ENCODE results near the gene PPM1M. TPM values are rescaled to one million over a fixed set of nuclear protein-coding genes. Genes with fewer than 3 reads are reported as not detected.
A peak's percentile ranks its signal among the peaks of the same experiment; 100 is the strongest.

The PPM1M gene
- total and polyA plus RNA-seq, 10 of the 15 experiments (the other 5 are each of a cell fraction or from before 2014, with no cell fraction given) = 7.3 to 24.8 (median 15.8) TPM

DNA sequence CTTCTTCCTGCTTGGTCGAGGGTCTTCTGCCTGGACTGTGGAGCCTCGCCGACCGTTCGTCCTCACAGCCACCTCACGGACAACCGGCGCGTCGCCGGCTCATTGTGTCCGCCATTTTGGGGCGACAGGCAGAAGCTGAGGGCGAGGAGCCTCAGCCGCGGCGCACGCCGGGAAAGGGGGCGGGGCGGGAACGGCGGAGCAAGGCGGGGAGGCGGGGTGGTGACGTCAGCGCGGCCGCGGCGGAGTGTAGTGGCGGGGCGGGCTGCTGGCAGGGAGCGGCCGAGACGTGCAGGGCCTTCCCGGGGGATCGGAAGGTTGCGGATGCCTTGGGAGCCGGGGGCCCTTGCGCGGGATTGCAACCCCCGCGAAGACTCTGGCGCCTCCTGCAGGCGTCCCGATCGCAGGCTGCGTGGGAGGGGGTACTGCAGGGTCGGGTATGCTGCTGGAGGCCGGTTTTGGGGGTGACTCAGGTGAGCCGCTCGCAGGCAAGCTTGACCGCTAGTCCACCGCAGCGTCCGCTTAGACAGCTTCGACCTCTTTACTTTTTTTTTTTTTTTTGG, 33.0 kb downstream of the PPM1M start, which contains the start of gene WDR82 (continued):
- TF ChIP-seq PML (IDR thresholded peaks at IDR 0.05; ENCODE audit: low read length) = peak; percentile 87
- peak; percentile 59 for TF ChIP-seq GATAD2B (conservative IDR thresholded peaks at IDR 0.05; ENCODE audit: low read depth)
- TF ChIP-seq TCF3 (IDR thresholded peaks at IDR 0.05; ENCODE audit: borderline replicate concordance, insufficient read depth, low read depth, low read length) = peak; percentile 44; the same call in 1 of the 2 replicates
- TF ChIP-seq SP1 (IDR thresholded peaks at IDR 0.05; ENCODE audit: low read depth, low read length) = no peak
- no peak for TF ChIP-seq SMARCA5 (IDR thresholded peaks at IDR 0.05)
- TF ChIP-seq PAX5 (IDR thresholded peaks at IDR 0.05; ENCODE audit: borderline replicate concordance, low read depth, low read length) = no peak
- no peak for TF ChIP-seq EZH2 (IDR thresholded peaks at IDR 0.05; ENCODE audit: borderline replicate concordance, control insufficient read depth, low read depth, low read length)
- 0 out of 2 replicates have a peak, but pooled peaks have one; percentile 6 for TF ChIP-seq ZNF24 (IDR thresholded peaks at IDR 0.05)
- TF ChIP-seq SIN3A (IDR thresholded peaks at IDR 0.05; ENCODE audit: low read depth, low read length) = 0 out of 2 replicates have a peak, but pooled peaks have one; percentile 71
- TF ChIP-seq BACH1 (IDR thresholded peaks at IDR 0.05; ENCODE audit: borderline replicate concordance) = peak; percentile 42; the same call in 1 of the 2 replicates
- TF ChIP-seq TARDBP (IDR thresholded peaks at IDR 0.05; ENCODE audit: borderline replicate concordance) = no peak
- no peak for TF ChIP-seq CEBPB (IDR thresholded peaks at IDR 0.05; ENCODE audit: borderline replicate concordance in 1 of 2, low read depth in 2 of 2, low read length in 2 of 2)
- TF ChIP-seq BRCA1 (IDR thresholded peaks at IDR 0.05; ENCODE audit: low read depth, low read length) = no peak
- peak; percentile 97 for TF ChIP-seq YY1 (IDR thresholded peaks at IDR 0.05; ENCODE audit: low read depth, low read length)
- TF ChIP-seq MTA2 (IDR thresholded peaks at IDR 0.05; ENCODE audit: low read depth) = no peak
- TF ChIP-seq, protein P1, sequence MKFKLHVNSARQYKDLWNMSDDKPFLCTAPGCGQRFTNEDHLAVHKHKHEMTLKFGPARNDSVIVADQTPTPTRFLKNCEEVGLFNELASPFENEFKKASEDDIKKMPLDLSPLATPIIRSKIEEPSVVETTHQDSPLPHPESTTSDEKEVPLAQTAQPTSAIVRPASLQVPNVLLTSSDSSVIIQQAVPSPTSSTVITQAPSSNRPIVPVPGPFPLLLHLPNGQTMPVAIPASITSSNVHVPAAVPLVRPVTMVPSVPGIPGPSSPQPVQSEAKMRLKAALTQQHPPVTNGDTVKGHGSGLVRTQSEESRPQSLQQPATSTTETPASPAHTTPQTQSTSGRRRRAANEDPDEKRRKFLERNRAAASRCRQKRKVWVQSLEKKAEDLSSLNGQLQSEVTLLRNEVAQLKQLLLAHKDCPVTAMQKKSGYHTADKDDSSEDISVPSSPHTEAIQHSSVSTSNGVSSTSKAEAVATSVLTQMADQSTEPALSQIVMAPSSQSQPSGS (IDR thresholded peaks at IDR 0.05; ENCODE audit: low read length) = no peak
- TF ChIP-seq, protein P2, sequence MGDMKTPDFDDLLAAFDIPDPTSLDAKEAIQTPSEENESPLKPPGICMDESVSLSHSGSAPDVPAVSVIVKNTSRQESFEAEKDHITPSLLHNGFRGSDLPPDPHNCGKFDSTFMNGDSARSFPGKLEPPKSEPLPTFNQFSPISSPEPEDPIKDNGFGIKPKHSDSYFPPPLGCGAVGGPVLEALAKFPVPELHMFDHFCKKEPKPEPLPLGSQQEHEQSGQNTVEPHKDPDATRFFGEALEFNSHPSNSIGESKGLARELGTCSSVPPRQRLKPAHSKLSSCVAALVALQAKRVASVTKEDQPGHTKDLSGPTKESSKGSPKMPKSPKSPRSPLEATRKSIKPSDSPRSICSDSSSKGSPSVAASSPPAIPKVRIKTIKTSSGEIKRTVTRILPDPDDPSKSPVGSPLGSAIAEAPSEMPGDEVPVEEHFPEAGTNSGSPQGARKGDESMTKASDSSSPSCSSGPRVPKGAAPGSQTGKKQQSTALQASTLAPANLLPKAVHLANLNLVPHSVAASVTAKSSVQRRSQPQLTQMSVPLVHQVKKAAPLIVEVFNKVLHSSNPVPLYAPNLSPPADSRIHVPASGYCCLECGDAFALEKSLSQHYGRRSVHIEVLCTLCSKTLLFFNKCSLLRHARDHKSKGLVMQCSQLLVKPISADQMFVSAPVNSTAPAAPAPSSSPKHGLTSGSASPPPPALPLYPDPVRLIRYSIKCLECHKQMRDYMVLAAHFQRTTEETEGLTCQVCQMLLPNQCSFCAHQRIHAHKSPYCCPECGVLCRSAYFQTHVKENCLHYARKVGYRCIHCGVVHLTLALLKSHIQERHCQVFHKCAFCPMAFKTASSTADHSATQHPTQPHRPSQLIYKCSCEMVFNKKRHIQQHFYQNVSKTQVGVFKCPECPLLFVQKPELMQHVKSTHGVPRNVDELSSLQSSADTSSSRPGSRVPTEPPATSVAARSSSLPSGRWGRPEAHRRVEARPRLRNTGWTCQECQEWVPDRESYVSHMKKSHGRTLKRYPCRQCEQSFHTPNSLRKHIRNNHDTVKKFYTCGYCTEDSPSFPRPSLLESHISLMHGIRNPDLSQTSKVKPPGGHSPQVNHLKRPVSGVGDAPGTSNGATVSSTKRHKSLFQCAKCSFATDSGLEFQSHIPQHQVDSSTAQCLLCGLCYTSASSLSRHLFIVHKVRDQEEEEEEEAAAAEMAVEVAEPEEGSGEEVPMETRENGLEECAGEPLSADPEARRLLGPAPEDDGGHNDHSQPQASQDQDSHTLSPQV (IDR thresholded peaks at IDR 0.05) = no peak
- TF ChIP-seq, protein P3, sequence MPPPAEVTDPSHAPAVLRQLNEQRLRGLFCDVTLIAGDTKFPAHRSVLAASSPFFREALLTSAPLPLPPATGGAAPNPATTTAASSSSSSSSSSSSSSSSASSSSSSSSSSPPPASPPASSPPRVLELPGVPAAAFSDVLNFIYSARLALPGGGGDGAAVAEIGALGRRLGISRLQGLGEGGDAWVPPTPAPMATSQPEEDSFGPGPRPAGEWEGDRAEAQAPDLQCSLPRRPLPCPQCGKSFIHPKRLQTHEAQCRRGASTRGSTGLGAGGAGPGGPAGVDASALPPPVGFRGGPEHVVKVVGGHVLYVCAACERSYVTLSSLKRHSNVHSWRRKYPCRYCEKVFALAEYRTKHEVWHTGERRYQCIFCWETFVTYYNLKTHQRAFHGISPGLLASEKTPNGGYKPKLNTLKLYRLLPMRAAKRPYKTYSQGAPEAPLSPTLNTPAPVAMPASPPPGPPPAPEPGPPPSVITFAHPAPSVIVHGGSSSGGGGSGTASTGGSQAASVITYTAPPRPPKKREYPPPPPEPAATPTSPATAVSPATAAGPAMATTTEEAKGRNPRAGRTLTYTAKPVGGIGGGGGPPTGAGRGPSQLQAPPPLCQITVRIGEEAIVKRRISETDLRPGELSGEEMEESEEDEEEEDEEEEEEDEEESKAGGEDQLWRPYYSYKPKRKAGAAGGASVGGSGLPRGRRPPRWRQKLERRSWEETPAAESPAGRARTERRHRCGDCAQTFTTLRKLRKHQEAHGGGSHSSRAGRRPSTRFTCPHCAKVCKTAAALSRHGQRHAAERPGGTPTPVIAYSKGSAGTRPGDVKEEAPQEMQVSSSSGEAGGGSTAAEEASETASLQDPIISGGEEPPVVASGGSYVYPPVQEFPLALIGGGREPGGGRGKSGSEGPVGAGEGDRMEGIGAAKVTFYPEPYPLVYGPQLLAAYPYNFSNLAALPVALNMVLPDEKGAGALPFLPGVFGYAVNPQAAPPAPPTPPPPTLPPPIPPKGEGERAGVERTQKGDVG (CRISPR knock-in tag; IDR thresholded peaks at IDR 0.05) = no peak
- TF ChIP-seq CHD2 (IDR thresholded peaks at IDR 0.05; ENCODE audit: borderline replicate concordance, low read depth, low read length) = no peak
- TF ChIP-seq ZSCAN29 (IDR thresholded peaks at IDR 0.05) = peak; percentile 69
- TF ChIP-seq NR2C1 (IDR thresholded peaks at IDR 0.05) = 0 out of 2 replicates have a peak, but pooled peaks have one; percentile 39
- TF ChIP-seq CREM (IDR thresholded peaks at IDR 0.05; ENCODE audit: low read depth) = peak; percentile 77
- no peak for TF ChIP-seq CHD4 (IDR thresholded peaks at IDR 0.05)
- peak; percentile 87 to 88 for TF ChIP-seq IKZF2 (IDR thresholded peaks at IDR 0.05)
- TF ChIP-seq EED (IDR thresholded peaks at IDR 0.05; ENCODE audit: low read depth) = peak; percentile 78
